T-cell (primary cell): ENCODE data around the gene FAM209B. TPM values are rescaled to one million over a fixed set of nuclear protein-coding genes. Genes with fewer than 3 reads are reported as not detected.

Experiments
- ATAC-seq, 4 experiments: fragments of 200-7000 bp in 3 of 4; fragments of 150-1000 bp in 1 of 4; cut with Tn5 transposase; replicated peaks in 1 of 4; 1 replicate in 3 of 4; 2 replicates in 1 of 4; pipeline ENCODE4 v1.10.0; 2021; ENCODE audit warnings: moderate library complexity in 3 of 4, mild to moderate bottlenecking in 2 of 4, moderate number of reproducible peaks in 1 of 4
- CTCF ChIA-PET, 2 donors: fragments of 300-600 bp; sonication (Branson Sonifier 250); formaldehyde crosslinking; loops; one replicate each; lab custom pipeline; 2022; ENCODE audit warnings: antibody characterized with exemption in 2 of 2; lab: Charles Lee
- POLR2A ChIA-PET, 2 donors: fragments of 300-600 bp; sonication (Branson Sonifier 250); formaldehyde crosslinking; loops; one replicate each; lab custom pipeline; 2022; ENCODE audit warnings: antibody characterized with exemption in 2 of 2; lab: Charles Lee
- DNase-seq, 35 experiments: peaks; one replicate each; pipeline versions ENCODE4 v3.0.0 to v3.0.0-alpha.2; 2013 to 2023
- H3K27ac ChIP-seq: one replicate; pipeline ENCODE4 v1.5.1; 2013; ENCODE audit warnings: low read length
- H3K27me3 ChIP-seq, 2 experiments: replicated peaks in 1 of 2; 1 replicate in 1 of 2; 2 replicates in 1 of 2; pipeline versions ENCODE4 v1.6.1 to v1.7.0; 2013; ENCODE audit warnings: low read length in 1 of 2, mixed read lengths in 1 of 2; ENCODE audit not compliant: control insufficient read depth in 2 of 2, insufficient read depth in 2 of 2; ENCODE audit errors: extremely low read depth in 1 of 2
- H3K36me3 ChIP-seq, 2 donors: 1 replicate in 1 of 2; 2 replicates in 1 of 2; pipeline versions ENCODE4 v1.6.1 to v1.7.0; 2013; ENCODE audit warnings: low read length in 1 of 2; ENCODE audit not compliant: control insufficient read depth in 2 of 2, insufficient read depth in 1 of 2; ENCODE audit errors: extremely low read depth in 1 of 2
- H3K4me1 ChIP-seq, 2 experiments: 1 replicate in 1 of 2; 2 replicates in 1 of 2; pipeline versions ENCODE4 v1.6.1 to v1.7.0; 2013; ENCODE audit warnings: low read length in 2 of 2, mixed read lengths in 1 of 2; ENCODE audit not compliant: insufficient read depth in 2 of 2, control insufficient read depth in 1 of 2; ENCODE audit errors: extremely low read depth in 1 of 2
- H3K4me3 ChIP-seq, 2 donors: 1 replicate in 1 of 2; 2 replicates in 1 of 2; pipeline versions ENCODE4 v1.5.1 to v1.7.0; 2013; ENCODE audit warnings: mild to moderate bottlenecking in 2 of 2, low read length in 1 of 2, moderate library complexity in 1 of 2; ENCODE audit not compliant: control insufficient read depth in 1 of 2; ENCODE audit errors: extremely low read depth in 1 of 2
- H3K9me3 ChIP-seq: 2 replicates; pipeline ENCODE4 v1.7.0; 2013
- H3K27ac Mint-ChIP-seq, 2 donors: one replicate each; pipeline ENCODE4 v1.8.0; 2020 to 2021; ENCODE audit warnings: mild to moderate bottlenecking in 2 of 2, mixed read lengths in 2 of 2
- H3K27me3 Mint-ChIP-seq, 2 donors: one replicate each; pipeline ENCODE4 v1.8.0; 2021 to 2022; ENCODE audit warnings: mixed read lengths in 2 of 2
- H3K36me3 Mint-ChIP-seq: one replicate; pipeline ENCODE4 v1.8.0; 2021; ENCODE audit warnings: mixed read lengths
- H3K4me1 Mint-ChIP-seq, 3 donors: one replicate each; pipeline ENCODE4 v1.8.0; 2020 to 2022; ENCODE audit warnings: mixed read lengths in 3 of 3, mild to moderate bottlenecking in 1 of 3
- H3K4me3 Mint-ChIP-seq, 3 donors: one replicate each; pipeline ENCODE4 v1.8.0; 2020 to 2022; ENCODE audit warnings: mild to moderate bottlenecking in 3 of 3, mixed read lengths in 3 of 3, moderate library complexity in 3 of 3
- H3K9me3 Mint-ChIP-seq, 3 donors: one replicate each; pipeline ENCODE4 v1.8.0; 2020 to 2022; ENCODE audit warnings: mixed read lengths in 3 of 3
- WGBS: methylation state at CpG from one replicate; pipeline ENCODE4 v1.1.5; 2013; ENCODE audit warnings: missing lambda C conversion rate; ENCODE audit not compliant: insufficient coverage; 5-methylcytosine and 5-hydroxymethylcytosine counted together
- total RNA-seq, 35 experiments: library from RNA in 6 of 35; stranded (reverse) in 6 of 35; fragments of 120-200 nt in 1 of 35; gene quantifications; one replicate each; pipeline versions ENCODE4 v1.2.1 to v1.2.4 and lab custom pipeline; 2013 to 2026

FAM209B gene
- total RNA-seq, 5 donors from 2014 or later (not counting 1 experiment from before 2014, with no cell fraction given): 1.8 to 3.3 (median 2.9) TPM

- POLR2A ChIA-PET: no interaction called here
- no peaks in the 10 kb centered on the region for H3K9me3 Mint-ChIP-seq
- H3K27ac ChIP-seq: no peak overlapping the region
- no peak overlapping the region for H3K4me3 ChIP-seq
- no peak for ATAC-seq
- H3K4me1 Mint-ChIP-seq: no peaks in the 10 kb centered on the region
- H3K4me1 ChIP-seq: no peaks in the 10 kb centered on the region
- no peaks in the 10 kb centered on the region for H3K36me3 ChIP-seq
- no peak overlapping the region for H3K4me3 Mint-ChIP-seq
- no peaks in the 10 kb centered on the region for H3K36me3 Mint-ChIP-seq
- H3K27ac Mint-ChIP-seq: no peak overlapping the region
- peaks cover 0 to 24% of the 10 kb centered on the region in 2 experiments for H3K27me3 ChIP-seq
- CTCF ChIA-PET: interaction anchor here in 1 of 2 donors (0.5 kb wide), 1 partner anchor 9 kb away, joined by 5 read pairs; no protein-coding TSS in a partner anchor
- no peaks in the 10 kb centered on the region for H3K9me3 ChIP-seq
- DNase-seq: no peak
- 63% methylated on average over 1 of the region's 4 CpGs for WGBS
- H3K27me3 Mint-ChIP-seq: peaks cover 26 to 32% of the 10 kb centered on the region in 2 donors
Measured at GRCh38 chr20:56575961-56576360, 42.9 kb downstream of the FAM209B start.

- ChIA-PET POLR2A (no interaction called here), CTCF (no interaction called here)
- H3K4me3 Mint-ChIP-seq: no peak overlapping the region
- no peak overlapping the region for H3K4me3 ChIP-seq
- no peaks in the 10 kb centered on the region for H3K4me1 Mint-ChIP-seq
- H3K36me3 ChIP-seq: no peaks in the 10 kb centered on the region
- H3K4me1 ChIP-seq: no peaks in the 10 kb centered on the region
- H3K36me3 Mint-ChIP-seq: no peaks in the 10 kb centered on the region
- H3K9me3 ChIP-seq: no peaks in the 10 kb centered on the region
- no peaks in the 10 kb centered on the region for H3K9me3 Mint-ChIP-seq
- H3K27ac ChIP-seq: no peak overlapping the region
- peaks cover 0 to 20% of the 10 kb centered on the region in 2 experiments for H3K27me3 ChIP-seq
- DNase-seq: no peak
- 70% methylated on average over 3 of the region's 6 CpGs for WGBS
- no peak for ATAC-seq
- H3K27me3 Mint-ChIP-seq: peaks cover 20 to 24% of the 10 kb centered on the region in 2 donors
- no peak overlapping the region for H3K27ac Mint-ChIP-seq
Measured at GRCh38 chr20:56579301-56579710, 46.3 kb downstream of the FAM209B start.

GRCh38 chr20:56580226-56580625 is 47.2 kb downstream of the FAM209B start:
- POLR2A ChIA-PET: no interaction called here
- H3K4me1 ChIP-seq: no peaks in the 10 kb centered on the region
- no peaks in the 10 kb centered on the region for H3K36me3 ChIP-seq
- peaks cover 0 to 17% of the 10 kb centered on the region in 2 experiments for H3K27me3 ChIP-seq
- no peak overlapping the region for H3K27ac Mint-ChIP-seq
- H3K4me3 Mint-ChIP-seq: no peak overlapping the region
- DNase-seq (no peak), ATAC-seq (no peak)
- no peaks in the 10 kb centered on the region for H3K36me3 Mint-ChIP-seq
- CTCF ChIA-PET: no interaction called here
- no peaks in the 10 kb centered on the region for H3K4me1 Mint-ChIP-seq
- no peaks in the 10 kb centered on the region for H3K9me3 ChIP-seq
- no peaks in the 10 kb centered on the region for H3K9me3 Mint-ChIP-seq
- 87% methylated on average over 9 of the region's 12 CpGs for whole genome bisulfite sequencing
- peaks cover 17 to 21% of the 10 kb centered on the region in 2 donors for H3K27me3 Mint-ChIP-seq
- no peak overlapping the region for H3K4me3 ChIP-seq
- H3K27ac ChIP-seq: no peak overlapping the region

GRCh38 chr20:56581701-56582100 is 48.7 kb downstream of the FAM209B start:
- Mint-ChIP-seq H3K9me3 (no peaks in the 10 kb centered on the region), H3K36me3 (no peaks in the 10 kb centered on the region), H3K4me3 (no peak overlapping the region), H3K27ac (no peak overlapping the region), H3K27me3 (peaks cover 5 to 16% of the 10 kb centered on the region in 2 donors), H3K4me1 (no peaks in the 10 kb centered on the region)
- H3K9me3 ChIP-seq: no peaks in the 10 kb centered on the region
- ChIA-PET CTCF (interaction anchor here in 1 of 2 donors (0.6 kb wide), 1 partner anchor 13 kb away, joined by 3 read pairs; no protein-coding TSS in a partner anchor), POLR2A (no interaction called here)
- WGBS: no CpG with 5 or more reads among the region's 2 CpGs
- DNase-seq: no peak
- no peak for ATAC-seq
- H3K4me1 ChIP-seq: no peaks in the 10 kb centered on the region
- H3K4me3 ChIP-seq: no peak overlapping the region
- no peaks in the 10 kb centered on the region for H3K36me3 ChIP-seq
- peaks cover 0 to 10% of the 10 kb centered on the region in 2 experiments for H3K27me3 ChIP-seq
- H3K27ac ChIP-seq: no peak overlapping the region

GRCh38 chr20:56582542-56582941 is 49.5 kb downstream of the FAM209B start:
- H3K36me3 Mint-ChIP-seq: no peaks in the 10 kb centered on the region
- no peak for DNase-seq
- H3K27me3 ChIP-seq: peaks cover 0 to 9% of the 10 kb centered on the region in 2 experiments
- no peaks in the 10 kb centered on the region for H3K4me1 Mint-ChIP-seq
- WGBS: no CpG with 5 or more reads among the region's 4 CpGs
- peaks cover 5 to 15% of the 10 kb centered on the region in 2 donors for H3K27me3 Mint-ChIP-seq
- ChIA-PET POLR2A (no interaction called here), CTCF (no interaction called here)
- no peaks in the 10 kb centered on the region for H3K36me3 ChIP-seq
- H3K4me1 ChIP-seq: no peaks in the 10 kb centered on the region
- no peak overlapping the region for H3K4me3 ChIP-seq
- no peak overlapping the region for H3K4me3 Mint-ChIP-seq
- ATAC-seq: no peak
- H3K27ac ChIP-seq: no peak overlapping the region
- no peaks in the 10 kb centered on the region for H3K9me3 ChIP-seq
- no peak overlapping the region for H3K27ac Mint-ChIP-seq
- H3K9me3 Mint-ChIP-seq: no peaks in the 10 kb centered on the region

GRCh38 chr20:56584916-56585315 is 51.9 kb downstream of the FAM209B start:
- Histone ChIP-seq H3K27ac (no peak overlapping the region), H3K36me3 (no peaks in the 10 kb centered on the region), H3K9me3 (no peaks in the 10 kb centered on the region), H3K4me3 (no peak overlapping the region), H3K4me1 (no peaks in the 10 kb centered on the region), H3K27me3 (no peaks in the 10 kb centered on the region)
- no peaks in the 10 kb centered on the region for H3K36me3 Mint-ChIP-seq
- POLR2A ChIA-PET: no interaction called here
- no peaks in the 10 kb centered on the region for H3K4me1 Mint-ChIP-seq
- peaks cover 9 to 16% of the 10 kb centered on the region in 2 donors for H3K27me3 Mint-ChIP-seq
- H3K27ac Mint-ChIP-seq: no peak overlapping the region
- WGBS: 89% methylated on average over 1 of the region's 5 CpGs
- H3K9me3 Mint-ChIP-seq: no peaks in the 10 kb centered on the region
- CTCF ChIA-PET: no interaction called here
- no peak for ATAC-seq
- DNase-seq: no peak
- no peak overlapping the region for H3K4me3 Mint-ChIP-seq
